IMR-90 (cell line): Measurements from ENCODE around the gene EBP. TPM values are rescaled to one million over a fixed set of nuclear protein-coding genes. Genes with fewer than 3 reads are reported as not detected.

Experiments
- ATAC-seq: fragments of 200-7000 bp; cut with Tn5 transposase; 2 replicates; pipeline ENCODE4 v1.9.1; 2020; ENCODE audit warnings: low read depth, mild to moderate bottlenecking, moderate library complexity
- BruUV-seq: library from RNA; stranded (reverse); fragments of 400-500 nt; replicated peaks from 2 replicates; lab custom pipeline; 2021; lab: Mats Ljungman, UMichigan
- CTCF ChIA-PET: fragments of 300-600 bp; formaldehyde crosslinking; extraction: SDS; loops from one replicate; lab custom pipeline; 2021; ENCODE audit warnings: antibody characterized with exemption; lab: Yijun Ruan, JAX
- POLR2A ChIA-PET: fragments of 300-600 bp; sonication (Branson Sonifier 250); formaldehyde crosslinking; loops from one replicate; lab custom pipeline; 2022; ENCODE audit warnings: antibody characterized with exemption; ENCODE audit not compliant: unreplicated experiment; lab: Charles Lee
- DNase-seq: peaks from one replicate; pipeline ENCODE4 v3.0.0; 2013
- H2AFZ ChIP-seq: replicated peaks from 2 replicates; pipeline ENCODE3; 2013; ENCODE audit warnings: low read length, mild to moderate bottlenecking; ENCODE audit not compliant: poor library complexity
- H2AK5ac ChIP-seq: 2 replicates; pipeline ENCODE4 v1.6.1; 2013; ENCODE audit warnings: low read depth, low read length, inconsistent platforms
- H2AK9ac ChIP-seq: replicated peaks from 2 replicates; pipeline ENCODE3; 2013; ENCODE audit warnings: mild to moderate bottlenecking, low read depth, low read length, moderate library complexity; ENCODE audit not compliant: poor library complexity
- H2BK120ac ChIP-seq: 2 replicates; pipeline ENCODE4 v1.6.1; 2013; ENCODE audit warnings: low read depth, low read length, inconsistent platforms
- H2BK15ac ChIP-seq: 3 replicates; pipeline ENCODE4 v1.6.1; 2013; ENCODE audit warnings: low read depth, low read length, inconsistent platforms
- H2BK20ac ChIP-seq: 2 replicates; pipeline ENCODE4 v1.6.1; 2013; ENCODE audit warnings: low read depth, mild to moderate bottlenecking, inconsistent platforms, low read length, moderate library complexity
- H2BK5ac ChIP-seq: 2 replicates; pipeline ENCODE4 v1.6.1; 2013; ENCODE audit warnings: mild to moderate bottlenecking, low read depth, low read length, inconsistent platforms; ENCODE audit not compliant: poor library complexity, severe bottlenecking
- H3K14ac ChIP-seq: replicated peaks from 2 replicates; pipeline ENCODE4 v1.6.1; 2013; ENCODE audit warnings: low read depth, low read length, inconsistent platforms
- H3K18ac ChIP-seq: 2 replicates; pipeline ENCODE4 v1.6.1; 2013; ENCODE audit warnings: low read depth, low read length, control low read depth
- H3K23ac ChIP-seq: 2 replicates; pipeline ENCODE4 v1.6.1; 2013; ENCODE audit warnings: low read depth, low read length, inconsistent platforms
- H3K27ac ChIP-seq: 2 replicates; pipeline ENCODE4 v1.5.1; 2013; ENCODE audit warnings: mild to moderate bottlenecking, control low read depth, low read length; ENCODE audit not compliant: insufficient read depth
- H3K27me3 ChIP-seq: 2 replicates; pipeline ENCODE4 v1.6.1; 2013; ENCODE audit warnings: low read length; ENCODE audit not compliant: control insufficient read depth, insufficient read depth
- H3K36me3 ChIP-seq: 2 replicates; pipeline ENCODE4 v1.6.1; 2013; ENCODE audit warnings: low read length, mixed read lengths; ENCODE audit not compliant: control insufficient read depth, insufficient read depth
- H3K4ac ChIP-seq: 2 replicates; pipeline ENCODE4 v1.6.1; 2013; ENCODE audit warnings: low read depth, low read length, inconsistent platforms
- H3K4me1 ChIP-seq: 2 replicates; pipeline ENCODE4 v1.6.1; 2013; ENCODE audit warnings: low read length, mixed read lengths; ENCODE audit not compliant: control insufficient read depth, insufficient read depth
- H3K4me2 ChIP-seq: 2 replicates; pipeline ENCODE4 v1.6.1; 2013; ENCODE audit warnings: low read depth, mild to moderate bottlenecking, control low read depth, low read length, moderate library complexity
- H3K4me3 ChIP-seq: 2 replicates; pipeline ENCODE4 v1.5.1; 2013; ENCODE audit warnings: low read depth, mild to moderate bottlenecking, control low read depth, low read length, moderate library complexity; ENCODE audit not compliant: insufficient read depth
- H3K56ac ChIP-seq: 2 replicates; pipeline ENCODE4 v1.6.1; 2013; ENCODE audit warnings: low read length, inconsistent platforms; ENCODE audit not compliant: insufficient read depth; ENCODE audit errors: extremely low read depth
- H3K79me1 ChIP-seq, 2 experiments: 2 replicates each; pipeline ENCODE4 v1.6.1; 2013; ENCODE audit warnings: low read length in 2 of 2, inconsistent platforms in 1 of 2, low read depth in 1 of 2
- H3K9ac ChIP-seq: 2 replicates; pipeline ENCODE4 v1.6.1; 2013; ENCODE audit warnings: low read depth, low read length, control low read depth
- H3K9me1 ChIP-seq: 2 replicates; pipeline ENCODE4 v1.6.1; 2013; ENCODE audit warnings: low read length, inconsistent platforms; ENCODE audit not compliant: insufficient read depth
- H3K9me3 ChIP-seq: 2 replicates; pipeline ENCODE4 v1.6.1; 2013; ENCODE audit warnings: low read length; ENCODE audit not compliant: control insufficient read depth, insufficient read depth
- H4K20me1 ChIP-seq: 2 replicates; pipeline ENCODE4 v1.6.1; 2013; ENCODE audit warnings: low read length, inconsistent platforms; ENCODE audit not compliant: insufficient read depth
- H4K5ac ChIP-seq: 2 replicates; pipeline ENCODE4 v1.6.1; 2013; ENCODE audit warnings: mild to moderate bottlenecking, low read depth, low read length, control low read depth
- H4K8ac ChIP-seq, 2 experiments: 2 replicates each; pipeline ENCODE4 v1.6.1; 2013; ENCODE audit warnings: low read depth in 2 of 2, low read length in 2 of 2, control low read depth in 1 of 2, inconsistent platforms in 1 of 2
- H4K91ac ChIP-seq: 2 replicates; pipeline ENCODE4 v1.6.1; 2013; ENCODE audit warnings: low read depth, low read length, inconsistent platforms; ENCODE audit not compliant: insufficient read depth
- BHLHE40 ChIP-seq: fragments of 150-350 bp; IDR thresholded peaks from 2 replicates; pipeline ENCODE4 v1.6.1; 2016; ENCODE audit warnings: mild to moderate bottlenecking, low read depth, low read length
- CHD1 ChIP-seq: IDR thresholded peaks from 2 replicates; pipeline ENCODE4 v1.6.1; 2012; ENCODE audit warnings: low read depth, low read length, improper control_type of control experiment
- CTCF ChIP-seq: conservative IDR thresholded peaks from 2 replicates; pipeline ENCODE4 v1.5.1; 2012; ENCODE audit warnings: mild to moderate bottlenecking, low read depth, low read length, improper control_type of control experiment
- ELK1 ChIP-seq: fragments of 150-350 bp; IDR thresholded peaks from 2 replicates; pipeline ENCODE4 v1.6.1; 2016; ENCODE audit warnings: low read depth, mild to moderate bottlenecking, low read length, moderate library complexity, borderline replicate concordance
- MAFK ChIP-seq: IDR thresholded peaks from 2 replicates; pipeline ENCODE4 v1.6.1; 2012; ENCODE audit warnings: low read depth, low read length, improper control_type of control experiment
- MAZ ChIP-seq: IDR thresholded peaks from 2 replicates; pipeline ENCODE4 v1.6.1; 2012; ENCODE audit warnings: low read depth, mild to moderate bottlenecking, low read length, improper control_type of control experiment, moderate library complexity, borderline replicate concordance
- MXI1 ChIP-seq: IDR thresholded peaks from 2 replicates; pipeline ENCODE4 v1.6.1; 2012; ENCODE audit warnings: low read depth, mild to moderate bottlenecking, low read length, moderate library complexity, borderline replicate concordance
- NFE2L2 ChIP-seq: fragments of 150-350 bp; IDR thresholded peaks from 2 replicates; pipeline ENCODE4 v1.6.1; 2016; ENCODE audit warnings: low read depth, mild to moderate bottlenecking, low read length
- POLR2A ChIP-seq: IDR thresholded peaks from 2 replicates; pipeline ENCODE4 v1.6.1; 2012; ENCODE audit warnings: mild to moderate bottlenecking, low read depth, low read length
- RAD21 ChIP-seq: IDR thresholded peaks from 2 replicates; pipeline ENCODE4 v1.6.1; 2012; ENCODE audit warnings: low read length, improper control_type of control experiment
- RCOR1 ChIP-seq: IDR thresholded peaks from 2 replicates; pipeline ENCODE4 v1.6.1; 2012; ENCODE audit warnings: mild to moderate bottlenecking, low read length, improper control_type of control experiment; ENCODE audit not compliant: insufficient replicate concordance
- RFX5 ChIP-seq: IDR thresholded peaks from 2 replicates; pipeline ENCODE4 v1.8.0; 2012; ENCODE audit warnings: low read depth, mild to moderate bottlenecking, low read length, moderate library complexity
- WGBS, 2 experiments: methylation state at CpG; one replicate each; pipeline versions ENCODE4 v1.1.5 to v1.1.7; 2013; ENCODE audit warnings: missing lambda C conversion rate in 2 of 2; ENCODE audit not compliant: insufficient read length in 1 of 2; ENCODE audit errors: extremely low coverage in 2 of 2; 5-methylcytosine and 5-hydroxymethylcytosine counted together
- dilution Hi-C: fragments of 300-500 bp; cut with HindIII; formaldehyde crosslinking; loops from one replicate; pipeline ENCODE4 v1.14.3; 2018; ENCODE audit warnings: low sequenced_read_pairs; ENCODE audit not compliant: unreplicated experiment
- in situ Hi-C: fragments of 300-500 bp; cut with MboI; formaldehyde crosslinking; loops from 3 replicates; pipeline ENCODE4 v1.14.3; 2019; ENCODE audit warnings: low sequenced_read_pairs, inconsistent platforms, mixed read lengths
- intact Hi-C: fragments of 100-400 bp; cut with micrococcal nuclease; formaldehyde crosslinking; loops from 2 replicates; pipeline ENCODE4 v1.10.0; 2022
- polyA plus RNA-seq, 3 experiments: library from polyadenylated mRNA; depleted of rRNA; stranded (reverse); fragments of >200 nt; gene quantifications; 2 replicates each; pipeline ENCODE4 v1.2.3, GENCODE V29; 2012; ENCODE audit warnings: low replicate concordance in 1 of 3
- total RNA-seq: library from RNA; depleted of rRNA; stranded (reverse); fragments of >200 nt; gene quantifications from 2 replicates; pipeline ENCODE4 v1.2.3, GENCODE V29; 2012

Gene EBP
- total and polyA plus RNA-seq, 2 of the 4 experiments (the other 2 are of a cell fraction), result 39.4 to 78.9 TPM

- ChIA-PET CTCF (no interaction called here), POLR2A (no interaction called here)
- no peak overlapping the region for H2BK15ac ChIP-seq
- H3K4me3 ChIP-seq, result no peak overlapping the region
- no peaks in the 10 kb centered on the region for H4K20me1 ChIP-seq
- no peak overlapping the region for H4K91ac ChIP-seq
- H3K9ac ChIP-seq, result no peak overlapping the region
- H3K36me3 ChIP-seq, result peaks cover 2% of the 10 kb centered on the region; the same call in 1 of the 2 replicates
- ATAC-seq (no peak), DNase-seq (no peak)
- no peaks in the 10 kb centered on the region; the same call in 1 of the 2 replicates for H3K9me3 ChIP-seq
- H3K4me2 ChIP-seq, result no peak overlapping the region
- no peak overlapping the region for H2BK20ac ChIP-seq
- in situ Hi-C loops (no loop called here), dilution Hi-C loops (no loop called here), intact Hi-C loops (no loop called here)
- H2BK120ac ChIP-seq, result no peak overlapping the region
- H3K79me1 ChIP-seq, result peaks cover 3 to 6% of the 10 kb centered on the region in 2 experiments; a peak in 3 of 4 replicates
- BruUV-seq, result no TSS peak
- no peak overlapping the region for H4K5ac ChIP-seq
- H4K8ac ChIP-seq, result no peak overlapping the region
- H3K9me1 ChIP-seq, result 0 out of 2 replicates have a peak, but pooled peaks cover 3% of the 10 kb centered on the region
- 0 out of 2 replicates have a peak, but pooled peaks cover 2% of the 10 kb centered on the region for H3K4me1 ChIP-seq
- H3K27me3 ChIP-seq, result no peaks in the 10 kb centered on the region
- no peak overlapping the region for H2AFZ ChIP-seq
- no peak overlapping the region for H2AK5ac ChIP-seq
- H2BK5ac ChIP-seq, result no peak overlapping the region
- no peak overlapping the region for H3K14ac ChIP-seq
- no peak overlapping the region for H3K23ac ChIP-seq
- H3K27ac ChIP-seq, result no peak overlapping the region
- no CpG with 5 or more reads among the region's 12 CpGs for WGBS, 2 experiments
- TF ChIP-seq RFX5, result no peak
- no peak for TF ChIP-seq MAZ
- no peak for TF ChIP-seq NFE2L2
- TF ChIP-seq MXI1, result no peak
- TF ChIP-seq CHD1, result no peak
- TF ChIP-seq RAD21, result no peak
- TF ChIP-seq MAFK, result no peak
- no peak for TF ChIP-seq ELK1
- no peak for TF ChIP-seq RCOR1
- TF ChIP-seq CTCF, result no peak
- no peak for TF ChIP-seq BHLHE40
- TF ChIP-seq POLR2A, result no peak
- H2AK9ac ChIP-seq, result peak overlapping the region; percentile 42
- no peak overlapping the region for H3K56ac ChIP-seq
- H3K4ac ChIP-seq, result no peak overlapping the region
- H3K18ac ChIP-seq, result no peak overlapping the region
Measured at GRCh38 chrX:48523682-48524081, 2.1 kb downstream of the EBP start.
